HG03095 (cell line): ENCODE measurements around the gene ZNF408.
"Not testable (repeated sequence)": the region's sequence is repeated elsewhere in the genome, so short reads cannot be mapped to it uniquely, and the experiment has no call there.

ENCODE experiments used
- ATAC-seq: cut with Tn5 transposase; IDR thresholded peaks from one replicate; pipeline ENCODE4 v1.9.1; 2021; ENCODE audit warnings: moderate library complexity; ENCODE audit not compliant: unreplicated experiment

Gene ZNF408

GRCh38 chr11:46700241-46701077, at the start of gene ZNF408, which contains the start of gene ARHGAP1:
Gene ZNF408 (plus strand): TSS chr11:46701031. CDS start chr11:46701048, 17 bp downstream.
Gene ARHGAP1 (minus strand): TSS chr11:46700619. CDS start chr11:46696107, 4,512 bp downstream.
- ATAC-seq: peak; percentile 84

- ATAC-seq: no peak
Observed at GRCh38 chr11:46655631-46656030, 45.2 kb upstream of the ZNF408 start.

GRCh38 chr11:46657186-46657585, 43.6 kb upstream of the ZNF408 start:
- no peak for ATAC-seq

GRCh38 chr11:46658259-46658658, 42.6 kb upstream of the ZNF408 start:
- ATAC-seq: no peak

- no peak for ATAC-seq
Observed at GRCh38 chr11:46659908-46660307, 40.9 kb upstream of the ZNF408 start.

GRCh38 chr11:46661836-46662235, 39.0 kb upstream of the ZNF408 start:
- no peak for ATAC-seq

- ATAC-seq: no peak
Observed at GRCh38 chr11:46662366-46662765, 38.5 kb upstream of the ZNF408 start.

- no peak for ATAC-seq
Observed at GRCh38 chr11:46663277-46663940, 37.4 kb upstream of the ZNF408 start.

GRCh38 chr11:46664612-46665011, 36.2 kb upstream of the ZNF408 start:
- no peak for ATAC-seq

GRCh38 chr11:46665356-46665755, 35.5 kb upstream of the ZNF408 start:
- no peak for ATAC-seq

- no peak for ATAC-seq
Observed at GRCh38 chr11:46666516-46666915, 34.3 kb upstream of the ZNF408 start.

GRCh38 chr11:46667043-46667481, 33.8 kb upstream of the ZNF408 start:
- ATAC-seq: no peak

GRCh38 chr11:46668480-46669085, 32.2 kb upstream of the ZNF408 start:
- ATAC-seq: no peak

GRCh38 chr11:46669711-46670139, 31.1 kb upstream of the ZNF408 start:
- no peak for ATAC-seq

GRCh38 chr11:46670521-46670920, 30.3 kb upstream of the ZNF408 start:
- ATAC-seq: not testable (repeated sequence)

GRCh38 chr11:46671958-46672315, 28.9 kb upstream of the ZNF408 start:
- no peak for ATAC-seq

GRCh38 chr11:46672381-46672839, 28.4 kb upstream of the ZNF408 start:
- ATAC-seq: no peak

GRCh38 chr11:46673713-46674462, 26.9 kb upstream of the ZNF408 start:
- ATAC-seq: no peak

GRCh38 chr11:46674463-46675287, 26.2 kb upstream of the ZNF408 start:
- ATAC-seq: no peak

GRCh38 chr11:46675288-46675851, 25.5 kb upstream of the ZNF408 start:
- ATAC-seq: no peak
